GM12878 (cell line): ENCODE results near the gene CFAP74. TPM values are rescaled to one million over a fixed set of nuclear protein-coding genes. Genes with fewer than 3 reads are reported as not detected.

Experiments used
- ATAC-seq: fragments of 200-7000 bp; cut with Tn5 transposase; 3 replicates; pipeline ENCODE4 v1.9.1; 2020; ENCODE audit warnings: mild to moderate bottlenecking, moderate library complexity
- BruUV-seq: library from RNA; stranded (reverse); fragments of 400-500 nt; replicated peaks from 2 replicates; lab custom pipeline; 2021; lab: Mats Ljungman, UMichigan
- CTCF ChIA-PET: fragments of 300-600 bp; sonication (Branson Sonifier 250); formaldehyde crosslinking; extraction: SDS; loops from one replicate; lab custom pipeline; 2021; ENCODE audit warnings: inconsistent platforms; lab: Yijun Ruan, JAX
- POLR2A ChIA-PET: fragments of 350-600 bp; formaldehyde crosslinking; extraction: SDS; loops from one replicate; lab custom pipeline; 2021; ENCODE audit warnings: inconsistent platforms; lab: Charles Lee
- RAD21 ChIA-PET: fragments of 300-600 bp; sonication (Branson Sonifier 250); formaldehyde crosslinking; loops from one replicate; lab custom pipeline; 2023; ENCODE audit warnings: antibody characterized with exemption; ENCODE audit not compliant: unreplicated experiment; lab: Charles Lee
- SMC1A ChIA-PET: fragments of 300-600 bp; sonication (Branson Sonifier 250); formaldehyde crosslinking; loops from one replicate; lab custom pipeline; 2023; ENCODE audit not compliant: unreplicated experiment, uncharacterized antibody; lab: Charles Lee
- DNase-seq: peaks from one replicate; pipeline ENCODE4 v3.0.0-alpha.2; 2011; ENCODE audit warnings: low read depth, low spot score
- FAIRE-seq: peaks from 3 replicates; lab custom pipeline; 2011; peaks lifted over from hg19 to GRCh38; lab: Jason Lieb, UNC
- H2AFZ ChIP-seq: 2 replicates; pipeline ENCODE4 v1.6.0; 2011; ENCODE audit warnings: low read depth, low read length, control low read depth; ENCODE audit not compliant: control insufficient read depth
- H3K27ac ChIP-seq: 2 replicates; pipeline ENCODE4 v1.5.1; 2011; ENCODE audit warnings: control low read depth; ENCODE audit not compliant: control insufficient read depth, insufficient read depth
- H3K27me3 ChIP-seq, 2 experiments: replicated peaks in 1 of 2; 2 replicates each; pipeline versions ENCODE4 v1.6.0 to v1.6.1; 2011; ENCODE audit warnings: low read length in 1 of 2; ENCODE audit not compliant: control insufficient read depth in 2 of 2, insufficient read depth in 2 of 2
- H3K36me3 ChIP-seq, 2 experiments: 2 replicates each; pipeline ENCODE4 v1.5.1; 2011; ENCODE audit warnings: low read length in 1 of 2; ENCODE audit not compliant: control insufficient read depth in 2 of 2, insufficient read depth in 2 of 2
- H3K4me1 ChIP-seq: 2 replicates; pipeline ENCODE4 v1.6.1; 2011; ENCODE audit warnings: mild to moderate bottlenecking, low read length, moderate library complexity, mixed read lengths; ENCODE audit not compliant: control insufficient read depth, insufficient read depth
- H3K4me2 ChIP-seq: 2 replicates; pipeline ENCODE4 v1.6.0; 2011; ENCODE audit warnings: control low read depth; ENCODE audit not compliant: control insufficient read depth, insufficient read depth
- H3K4me3 ChIP-seq: fragments of 200-600 bp; sonication (generic); 2 replicates; pipeline ENCODE4 v1.5.1; 2016
- H3K79me2 ChIP-seq: 2 replicates; pipeline ENCODE4 v1.6.0; 2011; ENCODE audit warnings: low read length; ENCODE audit not compliant: control insufficient read depth, insufficient read depth
- H3K9ac ChIP-seq: 2 replicates; pipeline ENCODE4 v1.8.0; 2011; ENCODE audit warnings: low read length, control low read depth, mixed read lengths; ENCODE audit not compliant: control insufficient read depth, insufficient read depth
- H3K9me3 ChIP-seq: replicated peaks from 3 replicates; pipeline ENCODE4 v1.5.1; 2011; ENCODE audit warnings: mild to moderate bottlenecking, low read length; ENCODE audit not compliant: control insufficient read depth, insufficient read depth
- H4K20me1 ChIP-seq: 2 replicates; pipeline ENCODE4 v1.6.0; 2011; ENCODE audit not compliant: control insufficient read depth, insufficient read depth
- BHLHE40 ChIP-seq, 2 experiments: fragments of 450-650 bp in 1 of 2; IDR thresholded peaks; 2 replicates each; pipeline ENCODE4 v1.6.1; 2011 to 2017; ENCODE audit warnings: low read depth in 2 of 2, borderline replicate concordance in 1 of 2, improper control_type of control experiment in 1 of 2, low read length in 1 of 2, mild to moderate bottlenecking in 1 of 2
- EED ChIP-seq: sonication (generic); IDR thresholded peaks from 2 replicates; pipeline ENCODE4 v1.6.1; 2016; ENCODE audit warnings: antibody characterized with exemption, low read depth
- EZH2 ChIP-seq: IDR thresholded peaks from 2 replicates; pipeline ENCODE4 v1.6.1; 2012; ENCODE audit warnings: low read depth, mild to moderate bottlenecking, control low read depth, inconsistent platforms, low read length, borderline replicate concordance; ENCODE audit not compliant: control insufficient read depth
- RFX5 ChIP-seq: IDR thresholded peaks from 2 replicates; pipeline ENCODE4 v1.6.1; 2011; ENCODE audit warnings: low read depth, low read length, improper control_type of control experiment
- SREBF2 ChIP-seq: IDR thresholded peaks from 2 replicates; pipeline ENCODE4 v1.6.1; 2012; ENCODE audit warnings: mild to moderate bottlenecking, low read length
- TCF12 ChIP-seq: IDR thresholded peaks from 2 replicates; pipeline ENCODE4 v1.6.1; 2011; ENCODE audit warnings: low read depth, mild to moderate bottlenecking, low read length
- YY1 ChIP-seq: IDR thresholded peaks from 2 replicates; pipeline ENCODE4 v1.6.1; 2011; ENCODE audit warnings: low read depth, mild to moderate bottlenecking, low read length
- ZBED1 ChIP-seq: IDR thresholded peaks from 2 replicates; pipeline ENCODE4 v1.6.1; 2016; ENCODE audit warnings: borderline replicate concordance
- ZNF207 ChIP-seq: fragments of 450-650 bp; IDR thresholded peaks from 2 replicates; pipeline ENCODE4 v1.6.1; 2014; ENCODE audit warnings: antibody characterized with exemption, mild to moderate bottlenecking, borderline replicate concordance
- WGBS: methylation state at CpG from one replicate; pipeline ENCODE4 v1.1.6; 2016; ENCODE audit warnings: low lambda C conversion rate; ENCODE audit not compliant: insufficient replicate concordance, insufficient coverage; ENCODE audit errors: missing lambda C conversion rate; 5-methylcytosine and 5-hydroxymethylcytosine counted together
- in situ Hi-C: fragments of 300-500 bp; cut with MboI; formaldehyde crosslinking; loops from 9 replicates; pipeline ENCODE4 v1.14.3; 2018; ENCODE audit warnings: mixed read lengths
- intact Hi-C: fragments of 100-400 bp; cut with micrococcal nuclease; formaldehyde crosslinking; loops from one replicate; pipeline ENCODE4 v1.14.2; 2022; ENCODE audit not compliant: unreplicated experiment
- polyA plus RNA-seq, 11 experiments: library from polyadenylated mRNA; depleted of rRNA in 4 of 11; unstranded in 6 of 11; stranded (reverse) in 5 of 11; fragments of >200 nt; fragmentation: Nextera tagmentation in 4 of 11; fragmentation: Illumina TruSeq in 1 of 11; extraction: Ambion mirVana in 4 of 11; extraction: Trizol in 1 of 11; gene quantifications; 1 replicate in 1 of 11; 2 replicates in 10 of 11; pipeline versions ENCODE4 v1.2.1 to v1.2.3, GENCODE V29; 2011 to 2016; ENCODE audit warnings: inconsistent platforms in 2 of 11, missing spikeins in 2 of 11, low read depth in 1 of 11
- total RNA-seq, 4 experiments: library from RNA; depleted of rRNA in 3 of 4; stranded (reverse); fragments of >200 nt in 3 of 4; fragmentation: Illumina TruSeq in 1 of 4; extraction: Trizol in 1 of 4; gene quantifications; 2 replicates each; pipeline versions ENCODE4 v1.2.1 to v1.2.3, GENCODE V29; 2013 to 2021

The CFAP74 gene
- total and polyA plus RNA-seq, 10 of the 15 experiments (the other 5 are each of a cell fraction or from before 2014, with no cell fraction given) = 0.01 TPM; not detected in 9

- SMC1A ChIA-PET = no interaction called here
- in situ Hi-C loops = loop anchor here (25.0 kb wide), 1 partner anchor 822 kb away; no protein-coding TSS in a partner anchor
- POLR2A ChIA-PET = no interaction called here
- intact Hi-C loops = loop anchor here (5.0 kb wide), 1 partner anchor 207 kb away; no protein-coding TSS in a partner anchor
- RAD21 ChIA-PET = no interaction called here
- no peak for FAIRE-seq
- no peak overlapping the region for H3K9ac ChIP-seq
- no peaks in the 10 kb centered on the region for H3K9me3 ChIP-seq
- no peak for DNase-seq
- no peaks in the 10 kb centered on the region for H3K4me1 ChIP-seq
- CTCF ChIA-PET = no interaction called here
- H3K4me2 ChIP-seq = no peak overlapping the region
- no peaks in the 10 kb centered on the region for H3K36me3 ChIP-seq
- WGBS = 50% methylated on average over 18 of the region's 25 CpGs
- ATAC-seq = no peak
- H3K4me3 ChIP-seq = no peak overlapping the region
- TF ChIP-seq EED = no peak
- no peak for TF ChIP-seq ZNF207
- no peak for TF ChIP-seq EZH2
- TF ChIP-seq ZBED1 = no peak
- TF ChIP-seq YY1 = no peak
- TF ChIP-seq TCF12 = no peak
- TF ChIP-seq BHLHE40 (IDR thresholded peaks at IDR 0.05; ENCODE audit: borderline replicate concordance in 1 of 2, low read depth in 2 of 2, low read length in 1 of 2) = no peak
- no peak for TF ChIP-seq SREBF2
- H2AFZ ChIP-seq = no peak overlapping the region
- H3K79me2 ChIP-seq = no peaks in the 10 kb centered on the region
- H4K20me1 ChIP-seq = no peaks in the 10 kb centered on the region
- BruUV-seq = no TSS peak
- H3K27ac ChIP-seq = no peak overlapping the region
- H3K27me3 ChIP-seq = peaks cover 0 to 3% of the 10 kb centered on the region in 2 experiments; a peak in 2 of 4 replicates
Measured at GRCh38 chr1:1964811-1965210, 38.8 kb downstream of the CFAP74 start.

- Histone ChIP-seq H3K79me2 (no peaks in the 10 kb centered on the region), H3K4me1 (no peaks in the 10 kb centered on the region), H3K27me3 (peaks cover 0 to 3% of the 10 kb centered on the region in 2 experiments; a peak in 2 of 4 replicates), H2AFZ (no peak overlapping the region), H3K9me3 (no peaks in the 10 kb centered on the region), H3K4me2 (no peak overlapping the region), H3K4me3 (no peak overlapping the region), H3K27ac (no peak overlapping the region), H3K36me3 (no peaks in the 10 kb centered on the region), H3K9ac (no peak overlapping the region), H4K20me1 (no peaks in the 10 kb centered on the region)
- ATAC-seq (no peak), FAIRE-seq (no peak), DNase-seq (no peak)
- BruUV-seq = no TSS peak
- ChIA-PET RAD21 (no interaction called here), SMC1A (no interaction called here), POLR2A (no interaction called here), CTCF (no interaction called here)
- intact Hi-C loops = loop anchor here (5.0 kb wide), 1 partner anchor 209 kb away; no protein-coding TSS in a partner anchor
- TF ChIP-seq RFX5 = no peak
- WGBS = 18% methylated on average over 17 of the region's 17 CpGs
- in situ Hi-C loops = loop anchor here (25.0 kb wide), 1 partner anchor 824 kb away; no protein-coding TSS in a partner anchor
Measured at GRCh38 chr1:1963570-1963969, 40.0 kb downstream of the CFAP74 start.
